T-helper 22 cell (primary cell): ENCODE measurements around the gene SERPIND1.
"Not testable (repeated sequence)": the region's sequence is repeated elsewhere in the genome, so short reads cannot be mapped to it uniquely, and the experiment has no call there.

ENCODE experiments used
- DNase-seq: peaks from one replicate; pipeline ENCODE4 v3.0.0-alpha.2; 2020; ENCODE audit warnings: low read depth

The SERPIND1 gene

GRCh38 chr22:20815477-20816050 lies 41.7 kb downstream of the SERPIND1 start:
- DNase-seq = no peak

- no peak for DNase-seq
Measured at GRCh38 chr22:20816559-20816958, 42.6 kb downstream of the SERPIND1 start.

GRCh38 chr22:20818471-20818870 lies 44.6 kb downstream of the SERPIND1 start:
- DNase-seq = no peak

- no peak for DNase-seq
Measured at GRCh38 chr22:20819471-20819870, 45.6 kb downstream of the SERPIND1 start.

GRCh38 chr22:20821717-20822239 lies 47.9 kb downstream of the SERPIND1 start:
- DNase-seq = not testable (repeated sequence)

- DNase-seq = no peak
Measured at GRCh38 chr22:20822240-20822639, 48.3 kb downstream of the SERPIND1 start.

- no peak for DNase-seq
Measured at GRCh38 chr22:20823264-20823663, 49.4 kb downstream of the SERPIND1 start.

GRCh38 chr22:20825216-20825615 lies 51.3 kb downstream of the SERPIND1 start:
- not testable (repeated sequence) for DNase-seq

GRCh38 chr22:20825624-20826023 lies 51.7 kb downstream of the SERPIND1 start:
- no peak for DNase-seq

GRCh38 chr22:20826373-20827152 lies 52.6 kb downstream of the SERPIND1 start:
- DNase-seq = not testable (repeated sequence)

GRCh38 chr22:20829491-20830134 lies 55.7 kb downstream of the SERPIND1 start:
- DNase-seq = no peak

- DNase-seq = no peak
Measured at GRCh38 chr22:20833225-20833665, 59.3 kb downstream of the SERPIND1 start.

- no peak for DNase-seq
Measured at GRCh38 chr22:20834206-20834605, 60.3 kb downstream of the SERPIND1 start.

- DNase-seq = no peak
Measured at GRCh38 chr22:20834725-20835124, 60.8 kb downstream of the SERPIND1 start.
